ENCODE data around the gene KIRREL1.
A peak's percentile ranks its signal among the peaks of the same experiment; 100 is the strongest.
"Not testable (repeated sequence)": the region's sequence is repeated elsewhere in the genome, so short reads cannot be mapped to it uniquely, and the experiment has no call there.

Gene KIRREL1

GRCh38 chr1:158105352-158106095 is 112.1 kb downstream of the KIRREL1 start:
- DNase-seq (ENCODE audit: low spot score) = no peak

GRCh38 chr1:158107916-158108315 is 114.5 kb downstream of the KIRREL1 start:
- DNase-seq (ENCODE audit: low spot score) = no peak

- peak; percentile 84 for DNase-seq (ENCODE audit: low spot score)
Measured at GRCh38 chr1:158112994-158113758, 119.7 kb downstream of the KIRREL1 start.

- DNase-seq (ENCODE audit: low spot score) = no peak
Measured at GRCh38 chr1:158113759-158114127, 120.3 kb downstream of the KIRREL1 start.

- DNase-seq (ENCODE audit: low spot score) = no peak
Measured at GRCh38 chr1:158115126-158115525, 121.7 kb downstream of the KIRREL1 start.

GRCh38 chr1:158116311-158117167 is 123.1 kb downstream of the KIRREL1 start:
- no peak for DNase-seq (ENCODE audit: low spot score)

- DNase-seq (ENCODE audit: low spot score) = peak; percentile 72
Measured at GRCh38 chr1:158117854-158118704, 124.6 kb downstream of the KIRREL1 start.

GRCh38 chr1:158118713-158119402 is 125.4 kb downstream of the KIRREL1 start:
- DNase-seq (ENCODE audit: low spot score) = no peak

- no peak for DNase-seq (ENCODE audit: low spot score)
Measured at GRCh38 chr1:158119976-158120653, 126.7 kb downstream of the KIRREL1 start.

- DNase-seq (ENCODE audit: low spot score) = peak; percentile 40
Measured at GRCh38 chr1:158121604-158122254, 128.3 kb downstream of the KIRREL1 start.

GRCh38 chr1:158122833-158123388 is 129.5 kb downstream of the KIRREL1 start:
- DNase-seq (ENCODE audit: low spot score) = no peak

- no peak for DNase-seq (ENCODE audit: low spot score)
Measured at GRCh38 chr1:158124034-158124433, 130.6 kb downstream of the KIRREL1 start.

- peak; percentile 98 for DNase-seq (ENCODE audit: low spot score)
Measured at GRCh38 chr1:158124999-158125398, 131.6 kb downstream of the KIRREL1 start.

- no peak for DNase-seq (ENCODE audit: low spot score)
Measured at GRCh38 chr1:158126425-158126824, 133.0 kb downstream of the KIRREL1 start.

GRCh38 chr1:158128531-158128930 is 135.1 kb downstream of the KIRREL1 start:
- DNase-seq (ENCODE audit: low spot score) = not testable (repeated sequence)

- no peak for DNase-seq (ENCODE audit: low spot score)
Measured at GRCh38 chr1:158131217-158131616, 137.8 kb downstream of the KIRREL1 start.

GRCh38 chr1:158140764-158141192 is 147.3 kb downstream of the KIRREL1 start:
- no peak for DNase-seq (ENCODE audit: low spot score)

- DNase-seq (ENCODE audit: low spot score) = peak; percentile 86
Measured at GRCh38 chr1:158145173-158145719, 151.8 kb downstream of the KIRREL1 start.

GRCh38 chr1:158146165-158146564 is 152.7 kb downstream of the KIRREL1 start:
- DNase-seq (ENCODE audit: low spot score) = peak; percentile 83
